ENCODE measurements around the gene BPGM. TPM values are rescaled to one million over a fixed set of nuclear protein-coding genes. Genes with fewer than 3 reads are reported as not detected.

Gene BPGM
- total RNA-seq, 2 donors from 2014 or later, result 22.3 to 27.7 TPM

DNA sequence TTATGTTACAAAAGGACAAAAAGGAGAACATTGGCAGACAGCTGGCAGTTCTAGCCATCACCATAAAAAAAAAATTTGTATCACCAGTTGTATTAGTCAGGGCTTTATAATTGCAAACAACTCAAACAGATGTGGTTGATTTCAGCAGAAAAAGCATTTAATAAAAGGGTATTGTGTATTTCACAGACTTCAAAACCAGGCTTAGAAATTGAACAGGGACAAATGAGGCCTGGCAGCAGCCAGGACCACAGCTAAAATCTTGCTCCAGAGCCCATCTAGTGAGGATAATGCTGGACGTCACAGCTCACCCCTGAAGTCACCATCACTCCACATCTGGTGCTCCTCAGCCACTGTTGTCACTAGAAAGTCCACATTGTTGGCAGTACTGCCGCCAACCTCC is 79.9 kb downstream of the BPGM start:
- H3K27me3 Mint-ChIP-seq (ENCODE audit: low read depth), result no peaks in the 10 kb centered on the region
- no peak overlapping the region for H3K27ac Mint-ChIP-seq
- ATAC-seq (replicated peaks in 1 of 2) (no peak), DNase-seq (no peak)
- H3K36me3 Mint-ChIP-seq (ENCODE audit: insufficient read depth in 2 of 2), result peaks cover 7 to 9% of the 10 kb centered on the region in 2 donors
- H3K4me3 Mint-ChIP-seq, result no peak overlapping the region
- peaks cover 2 to 5% of the 10 kb centered on the region in 2 donors for H3K9me3 Mint-ChIP-seq
- H3K4me1 Mint-ChIP-seq (ENCODE audit: low read depth), result peaks cover 31% of the 10 kb centered on the region

- peaks cover 9% of the 10 kb centered on the region in 2 donors for H3K36me3 Mint-ChIP-seq (ENCODE audit: insufficient read depth in 2 of 2)
- no peak overlapping the region for H3K27ac Mint-ChIP-seq
- peaks cover 2 to 5% of the 10 kb centered on the region in 2 donors for H3K9me3 Mint-ChIP-seq
- H3K27me3 Mint-ChIP-seq (ENCODE audit: low read depth), result no peaks in the 10 kb centered on the region
- DNase-seq (no peak), ATAC-seq (replicated peaks in 1 of 2) (no peak)
- peaks cover 36% of the 10 kb centered on the region for H3K4me1 Mint-ChIP-seq (ENCODE audit: low read depth)
- H3K4me3 Mint-ChIP-seq, result no peak overlapping the region
Measured at GRCh38 chr7:134727711-134728110, 81.1 kb downstream of the BPGM start.

Other genes starting within 250 kb of the BPGM start
- 100 to 1,000 TPM in 1 of 2 donors, 10 to 100 TPM in 1; 95.1 to 117 TPM for gene AKR1B1, start 187.8 kb upstream of the BPGM start, total RNA-seq
- not detected for gene AKR1B10, start 119.3 kb upstream of the BPGM start, total RNA-seq
- gene AKR1B15, start 97.7 kb upstream of the BPGM start, total RNA-seq, result not detected
- gene CALD1, start 132.8 kb downstream of the BPGM start, total RNA-seq, result 10 to 100 TPM; 10.8 to 20.0 TPM

Measured in activated T-cell treated with anti-CD3 and anti-CD28 coated beads, Interleukin-2, amount 50 U/mL, for 72 hours (primary cell).